ENCODE data around the gene SPIC. TPM values are rescaled to one million over a fixed set of nuclear protein-coding genes. Genes with fewer than 3 reads are reported as not detected.

SPIC gene
- total and polyA plus RNA-seq, 4 donors, result 0.32 to 17.7 (median 1.8) TPM

DNA sequence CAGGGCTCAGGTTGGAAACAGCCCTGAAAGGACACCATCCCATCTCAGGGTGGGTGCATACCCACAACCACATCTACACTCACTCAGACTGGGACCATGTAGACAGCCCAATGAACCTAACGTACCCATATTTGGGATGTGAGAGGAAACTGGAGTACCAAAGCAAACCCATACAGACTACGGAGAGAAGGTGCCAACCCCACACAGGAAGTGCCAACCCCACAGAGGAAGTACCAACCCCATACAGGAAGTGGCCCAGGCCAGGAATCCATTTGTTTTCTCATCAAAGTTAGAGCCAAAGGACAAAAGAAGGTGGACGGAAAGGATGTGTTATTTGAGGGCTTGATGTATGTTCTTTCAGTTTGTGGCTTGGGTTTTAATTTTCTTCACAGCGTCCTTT lies 19.5 kb upstream of the SPIC start:
- Histone ChIP-seq H3K27ac (ENCODE audit: low read depth in 1 of 2, low read length in 2 of 2) (no peak overlapping the region), H3K4me1 (ENCODE audit: control insufficient read depth in 4 of 4, insufficient read depth in 4 of 4, low read length in 3 of 4) (peaks cover 0 to 3% (median 0%) of the 10 kb centered on the region in 4 donors), H3K9ac (ENCODE audit: low read depth in 1 of 2, low read length in 2 of 2) (no peak overlapping the region), H3K9me3 (ENCODE audit: control insufficient read depth in 4 of 4, low read length in 3 of 4) (peaks cover 0 to 4% (median 2%) of the 10 kb centered on the region in 4 donors), H3K27me3 (ENCODE audit: control insufficient read depth in 4 of 4, insufficient read depth in 4 of 4, low read length in 3 of 4) (no peaks in the 10 kb centered on the region), H3K36me3 (ENCODE audit: control insufficient read depth in 4 of 4, insufficient read depth in 3 of 4, low read depth in 1 of 4, low read length in 3 of 4) (no peaks in the 10 kb centered on the region), H3K4me3 (ENCODE audit: low read depth in 1 of 3, low read length in 3 of 3) (no peak overlapping the region)
- TF ChIP-seq ZBTB33 (IDR thresholded peaks at IDR 0.05) (no peak), RAD21 (IDR thresholded peaks at IDR 0.05) (no peak), YY1 (IDR thresholded peaks at IDR 0.05) (no peak)
- no peak for DNase-seq (ENCODE audit: low spot score)
- WGBS, result 65% methylated on average over 4 of the region's 4 CpGs

DNA sequence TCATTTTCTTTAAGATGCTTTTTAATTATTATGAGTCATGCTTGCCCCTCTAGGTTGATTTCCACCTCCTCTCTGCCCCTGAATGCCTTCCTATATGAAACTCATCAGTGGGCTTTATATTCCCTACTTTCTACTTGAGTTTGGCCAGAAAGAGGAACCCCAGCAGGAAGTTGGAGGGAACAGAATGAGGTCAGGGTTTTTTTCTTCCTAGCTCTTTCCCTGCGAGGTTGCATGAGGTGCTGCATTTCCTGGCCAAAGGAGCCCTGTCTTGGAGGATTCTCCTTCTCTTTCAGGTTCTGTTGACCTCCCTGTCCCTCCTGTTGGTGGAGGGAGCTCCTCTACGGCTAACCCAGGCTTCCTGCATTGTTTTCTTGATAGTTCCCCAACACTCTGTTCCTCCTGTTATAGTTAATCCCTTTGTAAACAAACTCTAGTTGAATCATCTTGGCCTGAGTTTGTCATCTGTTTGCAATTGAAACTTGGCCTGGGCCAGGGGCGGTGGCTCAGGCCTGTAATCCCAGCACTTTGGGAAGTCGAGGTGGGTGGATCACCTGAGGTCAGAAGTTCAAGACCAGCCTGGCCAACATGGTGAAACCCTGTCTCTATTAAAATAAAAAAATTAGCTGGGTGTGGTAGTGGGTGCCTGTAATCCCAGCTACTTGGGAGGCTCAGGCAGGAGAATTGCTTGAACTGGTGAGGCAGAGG lies 15.3 kb upstream of the SPIC start:
- no peak overlapping the region for H3K9ac ChIP-seq (ENCODE audit: low read depth in 1 of 2, low read length in 2 of 2)
- H3K27ac ChIP-seq (ENCODE audit: low read depth in 1 of 2, low read length in 2 of 2), result no peak overlapping the region
- no peak for DNase-seq (ENCODE audit: low spot score)

More for the DNA sequence above, 15.3 kb upstream of the SPIC start:
- no peaks in the 10 kb centered on the region for H3K36me3 ChIP-seq (ENCODE audit: control insufficient read depth in 4 of 4, insufficient read depth in 3 of 4, low read depth in 1 of 4, low read length in 3 of 4)
- peaks cover 0 to 3% (median 0%) of the 10 kb centered on the region in 4 donors for H3K4me1 ChIP-seq (ENCODE audit: control insufficient read depth in 4 of 4, insufficient read depth in 4 of 4, low read length in 3 of 4)
- H3K9me3 ChIP-seq (ENCODE audit: control insufficient read depth in 4 of 4, low read length in 3 of 4), result peaks cover 0 to 4% (median 2%) of the 10 kb centered on the region in 4 donors
- no peak overlapping the region for H3K4me3 ChIP-seq (ENCODE audit: low read depth in 1 of 3, low read length in 3 of 3)
- 19% methylated on average over 4 of the region's 4 CpGs for WGBS
- H3K27me3 ChIP-seq (ENCODE audit: control insufficient read depth in 4 of 4, insufficient read depth in 4 of 4, low read length in 3 of 4), result no peaks in the 10 kb centered on the region
- no peak for TF ChIP-seq SP1 (IDR thresholded peaks at IDR 0.05)
- no peak for TF ChIP-seq FOXA1 (IDR thresholded peaks at IDR 0.05)
- no peak for TF ChIP-seq RXRA (IDR thresholded peaks at IDR 0.05)
- no peak for TF ChIP-seq NR2F2 (IDR thresholded peaks at IDR 0.05)
- no peak for TF ChIP-seq EGR1 (IDR thresholded peaks at IDR 0.05; ENCODE audit: low read depth in 2 of 2)
- TF ChIP-seq HNF4G (IDR thresholded peaks at IDR 0.05), result no peak
- TF ChIP-seq REST (IDR thresholded peaks at IDR 0.05), result no peak
- TF ChIP-seq TAF1 (conservative IDR thresholded peaks at IDR 0.05), result no peak
- TF ChIP-seq ZBTB33 (IDR thresholded peaks at IDR 0.05), result no peak
- no peak for TF ChIP-seq JUND (IDR thresholded peaks at IDR 0.05)
- TF ChIP-seq MAX (IDR thresholded peaks at IDR 0.05), result no peak
- TF ChIP-seq FOXA2 (IDR thresholded peaks at IDR 0.05), result no peak
- no peak for TF ChIP-seq YY1 (IDR thresholded peaks at IDR 0.05)
- TF ChIP-seq RAD21 (IDR thresholded peaks at IDR 0.05), result no peak
- no peak for TF ChIP-seq CTCF (IDR thresholded peaks at IDR 0.05; ENCODE audit: low read depth, low read length, missing input control)

Measured in liver (tissue), 9 donors.